HepG2 (cell line): ENCODE data around the gene SPATA25. TPM values are rescaled to one million over a fixed set of nuclear protein-coding genes. Genes with fewer than 3 reads are reported as not detected.

Source experiments
- ARNTL ChIP-seq: sonication (generic); formaldehyde crosslinking; IDR thresholded peaks from 2 replicates; pipeline ENCODE4 v1.4.0; 2020; ENCODE audit warnings: mild to moderate bottlenecking, missing genetic modification reagents
- CREB3 ChIP-seq: sonication (generic); formaldehyde crosslinking; IDR thresholded peaks from 2 replicates; pipeline ENCODE4 v1.5.0; 2020; ENCODE audit warnings: missing genetic modification reagents
- ESRRA ChIP-seq: sonication (generic); formaldehyde crosslinking; IDR thresholded peaks from 2 replicates; pipeline ENCODE4 v1.5.1; 2020; ENCODE audit warnings: mild to moderate bottlenecking, low read depth, missing genetic modification reagents
- FIP1L1 ChIP-seq: fragments of 200-400 bp; formaldehyde crosslinking; IDR thresholded peaks from 2 replicates; pipeline ENCODE4 v1.6.1; 2018; ENCODE audit warnings: low read depth, mild to moderate bottlenecking, low read length, moderate library complexity, borderline replicate concordance; ENCODE audit not compliant: insufficient read depth
- MED13 ChIP-seq: sonication (generic); formaldehyde crosslinking; IDR thresholded peaks from 2 replicates; pipeline ENCODE4 v1.5.0; 2020; ENCODE audit warnings: missing genetic modification reagents
- REXO4 ChIP-seq: sonication (generic); formaldehyde crosslinking; IDR thresholded peaks from 2 replicates; pipeline ENCODE4 v1.8.0; 2022; ENCODE audit warnings: missing genetic modification reagents, mild to moderate bottlenecking, borderline replicate concordance
- RNF219 ChIP-seq: sonication (generic); formaldehyde crosslinking; IDR thresholded peaks from 2 replicates; pipeline ENCODE4 v1.5.0; 2020; ENCODE audit warnings: mild to moderate bottlenecking, missing genetic modification reagents
- SMYD3 ChIP-seq: sonication (generic); formaldehyde crosslinking; IDR thresholded peaks from 2 replicates; pipeline ENCODE4 v1.8.1; 2023; ENCODE audit warnings: mild to moderate bottlenecking, missing genetic modification reagents
- TBX2 ChIP-seq: sonication (generic); formaldehyde crosslinking; IDR thresholded peaks from 2 replicates; pipeline ENCODE4 v1.5.0; 2020; ENCODE audit warnings: missing genetic modification reagents, mild to moderate bottlenecking, borderline replicate concordance
- TBX3 ChIP-seq: fragments of 450-650 bp; IDR thresholded peaks from 2 replicates; pipeline ENCODE4 v1.6.1; 2017; ENCODE audit warnings: antibody characterized with exemption, mild to moderate bottlenecking, inconsistent platforms, borderline replicate concordance
- TFDP1 ChIP-seq: IDR thresholded peaks from 2 replicates; pipeline ENCODE4 v1.6.1; 2016; ENCODE audit warnings: missing compliant biosample characterization, missing genetic modification reagents, borderline replicate concordance
- ZBTB7B ChIP-seq: sonication (generic); formaldehyde crosslinking; IDR thresholded peaks from 2 replicates; pipeline ENCODE4 v1.4.0; 2020; ENCODE audit warnings: missing genetic modification reagents
- ZNF501 ChIP-seq: sonication (generic); formaldehyde crosslinking; IDR thresholded peaks from 2 replicates; pipeline ENCODE4 v1.5.1; 2020; ENCODE audit warnings: mild to moderate bottlenecking, moderate library complexity, missing genetic modification reagents
- ZNF609 ChIP-seq: sonication (generic); formaldehyde crosslinking; IDR thresholded peaks from 2 replicates; pipeline ENCODE4 v1.4.0; 2020; ENCODE audit warnings: mild to moderate bottlenecking, missing genetic modification reagents, borderline replicate concordance
- ZNF710 ChIP-seq: sonication (generic); formaldehyde crosslinking; IDR thresholded peaks from 2 replicates; pipeline ENCODE4 v1.5.0; 2020; ENCODE audit warnings: mild to moderate bottlenecking, missing genetic modification reagents, borderline replicate concordance
- polyA plus RNA-seq, 8 experiments: library from polyadenylated mRNA; depleted of rRNA in 3 of 8; stranded (reverse) in 7 of 8; unstranded in 1 of 8; fragments of >200 nt; fragmentation: Illumina TruSeq in 4 of 8; extraction: Trizol in 4 of 8; gene quantifications; 2 replicates each; pipeline versions ENCODE4 v1.2.1 to v1.2.3, GENCODE V29; 2011 to 2016; ENCODE audit warnings: low read depth in 4 of 8, missing spikeins in 1 of 8, mixed read lengths in 1 of 8; ENCODE audit not compliant: insufficient read depth in 1 of 8
- total RNA-seq, 5 experiments: library from RNA; depleted of rRNA; stranded (reverse); fragments of >200 nt; fragmentation: Illumina TruSeq; extraction: Trizol; gene quantifications; 2 replicates each; pipeline ENCODE4 v1.2.3, GENCODE V29; 2016; ENCODE audit warnings: low read depth in 1 of 5

The SPATA25 gene
- total and polyA plus RNA-seq, 2 of the 13 experiments (the other 11 are each of a cell fraction or from before 2014, with no cell fraction given), result 4.8 to 7.6 TPM

- TF ChIP-seq TFDP1 (CRISPR knock-in tag) (peak; percentile 17; the same call in 1 of the 2 replicates), ZBTB7B (CRISPR knock-in tag) (peak; percentile 65), RNF219 (CRISPR knock-in tag) (peak; percentile 86; the same call in 1 of the 2 replicates), ZNF501 (peak; percentile 85; the same call in 1 of the 2 replicates), TBX2 (CRISPR knock-in tag) (peak; percentile 4; the same call in 1 of the 2 replicates), TBX3 (0 out of 2 replicates have a peak, but pooled peaks have one; percentile 14), ZNF710 (peak; percentile 57; the same call in 1 of the 2 replicates), FIP1L1 (no peak), MED13 (CRISPR knock-in tag) (0 out of 2 replicates have a peak, but pooled peaks have one; percentile 15), ESRRA (CRISPR knock-in tag) (peak; percentile 83), REXO4 (peak; percentile 86; the same call in 1 of the 2 replicates), CREB3 (CRISPR knock-in tag) (no peak), ZNF609 (CRISPR knock-in tag) (peak; percentile 31; the same call in 1 of the 2 replicates), SMYD3 (0 out of 2 replicates have a peak, but pooled peaks have one; percentile 78), ARNTL (CRISPR knock-in tag) (0 out of 2 replicates have a peak, but pooled peaks have one; percentile 39)
Observed at GRCh38 chr20:45934046-45934585, 46.7 kb upstream of the SPATA25 start (continued).
